Tibial nerve (tissue), 4 donors: ENCODE data around the gene DNM3.

Experiments used
- EP300 ChIP-seq, 2 donors: sonication (generic); formaldehyde crosslinking; IDR thresholded peaks; one replicate each; pipeline ENCODE4 v1.6.1; 2017; ENCODE audit warnings: antibody characterized with exemption in 2 of 2, mild to moderate bottlenecking in 1 of 2
- POLR2A ChIP-seq, 2 donors: fragments of 450-650 bp; IDR thresholded peaks; one replicate each; pipeline ENCODE4 v1.6.1; 2017; ENCODE audit warnings: antibody characterized with exemption in 2 of 2, mild to moderate bottlenecking in 2 of 2, moderate library complexity in 2 of 2
- TF ChIP-seq, protein P1 (sequence below), 5 experiments: fragments of 200-600 bp in 3 of 5; fragments of 450-650 bp in 2 of 5; sonication (generic) in 3 of 5; IDR thresholded peaks; one replicate each; pipeline ENCODE4 v1.5.1; 2016 to 2019; ENCODE audit warnings: antibody characterized with exemption in 5 of 5, mild to moderate bottlenecking in 3 of 5, moderate library complexity in 2 of 5

DNA sequence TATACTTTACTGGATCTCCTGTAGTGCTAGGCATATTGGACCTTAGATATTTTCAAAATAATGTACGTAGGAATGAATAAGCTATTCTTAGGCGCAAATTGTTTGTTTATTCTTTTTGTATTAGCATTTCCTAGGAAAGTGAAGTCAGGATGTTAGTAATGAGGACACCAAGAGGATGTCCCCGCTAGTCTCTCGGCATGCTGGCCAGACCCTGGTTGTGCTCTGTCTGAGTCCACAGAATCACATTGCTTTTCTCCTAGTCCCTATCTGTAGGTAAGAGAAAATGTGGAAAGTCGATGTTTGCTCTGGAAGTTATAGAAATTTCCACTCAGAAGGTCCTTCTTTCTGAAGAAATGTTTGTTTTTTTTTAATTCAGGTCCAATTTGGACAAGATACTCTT is 31.1 kb downstream of the DNM3 start:
- TF ChIP-seq, protein P1, sequence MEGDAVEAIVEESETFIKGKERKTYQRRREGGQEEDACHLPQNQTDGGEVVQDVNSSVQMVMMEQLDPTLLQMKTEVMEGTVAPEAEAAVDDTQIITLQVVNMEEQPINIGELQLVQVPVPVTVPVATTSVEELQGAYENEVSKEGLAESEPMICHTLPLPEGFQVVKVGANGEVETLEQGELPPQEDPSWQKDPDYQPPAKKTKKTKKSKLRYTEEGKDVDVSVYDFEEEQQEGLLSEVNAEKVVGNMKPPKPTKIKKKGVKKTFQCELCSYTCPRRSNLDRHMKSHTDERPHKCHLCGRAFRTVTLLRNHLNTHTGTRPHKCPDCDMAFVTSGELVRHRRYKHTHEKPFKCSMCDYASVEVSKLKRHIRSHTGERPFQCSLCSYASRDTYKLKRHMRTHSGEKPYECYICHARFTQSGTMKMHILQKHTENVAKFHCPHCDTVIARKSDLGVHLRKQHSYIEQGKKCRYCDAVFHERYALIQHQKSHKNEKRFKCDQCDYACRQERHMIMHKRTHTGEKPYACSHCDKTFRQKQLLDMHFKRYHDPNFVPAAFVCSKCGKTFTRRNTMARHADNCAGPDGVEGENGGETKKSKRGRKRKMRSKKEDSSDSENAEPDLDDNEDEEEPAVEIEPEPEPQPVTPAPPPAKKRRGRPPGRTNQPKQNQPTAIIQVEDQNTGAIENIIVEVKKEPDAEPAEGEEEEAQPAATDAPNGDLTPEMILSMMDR (IDR thresholded peaks at IDR 0.05) = no peak
- TF ChIP-seq POLR2A (IDR thresholded peaks at IDR 0.05) (no peak), EP300 (IDR thresholded peaks at IDR 0.05) (no peak)
